ENCODE data around the gene PELO.

DNA sequence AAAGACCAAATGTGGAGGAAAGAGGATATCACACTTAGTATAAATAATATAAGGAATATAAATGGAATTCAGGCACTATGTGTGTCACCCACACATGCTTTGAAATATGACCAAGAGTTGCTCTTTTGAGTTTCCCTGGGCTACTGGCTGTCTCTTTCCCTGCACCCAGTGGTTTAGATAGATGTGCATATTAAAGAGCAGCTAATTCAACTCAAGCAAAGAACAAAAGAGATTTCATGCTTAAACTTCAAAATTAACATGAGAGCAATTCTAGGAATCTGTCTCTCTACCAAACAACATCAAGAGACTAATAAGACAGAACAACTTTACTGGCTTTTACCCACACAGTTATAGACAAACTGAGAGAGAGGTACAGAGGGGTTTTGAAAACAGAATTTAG is 38.0 kb upstream of the PELO start:
- no peak for TF ChIP-seq SUZ12 (IDR thresholded peaks at IDR 0.05; ENCODE audit: extremely low read depth, insufficient read depth, insufficient read length)
- no peak for TF ChIP-seq ZNF274 (IDR thresholded peaks at IDR 0.05; ENCODE audit: low read depth, low read length)

All from NT2/D1 (cell line).